Smooth muscle cell (in vitro differentiated cells): ENCODE data around the gene DNAJB12. TPM values are rescaled to one million over a fixed set of nuclear protein-coding genes. Genes with fewer than 3 reads are reported as not detected.

Source experiments
- DNase-seq: peaks from one replicate; lab custom pipeline; 2025; ENCODE audit not compliant: unreplicated experiment; lab: John Stamatoyannopoulos, UW
- H2AFZ ChIP-seq: fragments of 200-600 bp; sonication (generic); 2 replicates; pipeline ENCODE4 v1.6.0; 2016; ENCODE audit warnings: antibody characterized with exemption, low read depth, mild to moderate bottlenecking
- H3F3A ChIP-seq: fragments of 200-600 bp; sonication (generic); 2 replicates; pipeline ENCODE4 v1.6.0; 2017; ENCODE audit warnings: antibody characterized with exemption, low read depth
- H3K27ac ChIP-seq: fragments of 200-600 bp; sonication (generic); 2 replicates; pipeline ENCODE4 v1.5.1; 2016; ENCODE audit warnings: low read depth, mild to moderate bottlenecking
- H3K27me3 ChIP-seq: fragments of 200-600 bp; sonication (generic); 2 replicates; pipeline ENCODE4 v1.6.1; 2016; ENCODE audit warnings: low read depth, mild to moderate bottlenecking
- H3K36me3 ChIP-seq: fragments of 200-600 bp; sonication (generic); 2 replicates; pipeline ENCODE4 v1.5.1; 2016; ENCODE audit warnings: low read depth
- H3K4me1 ChIP-seq: fragments of 200-600 bp; sonication (generic); 2 replicates; pipeline ENCODE4 v1.5.1; 2016; ENCODE audit warnings: low read depth
- H3K4me2 ChIP-seq: fragments of 200-600 bp; sonication (generic); 2 replicates; pipeline ENCODE4 v1.6.0; 2016; ENCODE audit warnings: mild to moderate bottlenecking
- H3K4me3 ChIP-seq: fragments of 200-600 bp; sonication (generic); 2 replicates; pipeline ENCODE4 v1.5.1; 2016; ENCODE audit warnings: mild to moderate bottlenecking
- H3K79me2 ChIP-seq: fragments of 200-600 bp; sonication (generic); 2 replicates; pipeline ENCODE4 v1.6.0; 2016; ENCODE audit warnings: low read depth, mild to moderate bottlenecking
- H3K9ac ChIP-seq: fragments of 200-600 bp; sonication (generic); 2 replicates; pipeline ENCODE4 v1.6.0; 2016; ENCODE audit warnings: low read depth
- H3K9me3 ChIP-seq: fragments of 200-600 bp; sonication (generic); replicated peaks from 2 replicates; pipeline ENCODE4 v1.5.1; 2016; ENCODE audit warnings: low read depth
- H4K20me1 ChIP-seq: fragments of 200-600 bp; sonication (generic); 2 replicates; pipeline ENCODE4 v1.6.0; 2016; ENCODE audit warnings: low read depth
- WGBS: methylation state at CpG from one replicate; pipeline ENCODE4 v1.1.7; 2016; ENCODE audit warnings: low lambda C conversion rate; 5-methylcytosine and 5-hydroxymethylcytosine counted together
- polyA plus RNA-seq: library from polyadenylated mRNA; unstranded; fragments of >200 nt; fragmentation: Nextera tagmentation; extraction: Ambion mirVana; gene quantifications from 2 replicates; pipeline ENCODE4 v1.2.1, GENCODE V29; 2016
- total RNA-seq: library from RNA; depleted of rRNA; stranded (reverse); fragments of >200 nt; gene quantifications from 2 replicates; pipeline ENCODE4 v1.2.3, GENCODE V29; 2014
- TF ChIP-seq, protein P1 (sequence below): fragments of 200-600 bp; sonication (generic); IDR thresholded peaks from 2 replicates; pipeline ENCODE4 v1.5.1; 2017; ENCODE audit warnings: borderline replicate concordance, mild to moderate bottlenecking, antibody characterized with exemption; ENCODE audit not compliant: insufficient read depth, poor library complexity, severe bottlenecking

DNAJB12 gene
- total and polyA plus RNA-seq, 2 experiments from 2014 or later, result 12.5 to 24.5 TPM

DNA sequence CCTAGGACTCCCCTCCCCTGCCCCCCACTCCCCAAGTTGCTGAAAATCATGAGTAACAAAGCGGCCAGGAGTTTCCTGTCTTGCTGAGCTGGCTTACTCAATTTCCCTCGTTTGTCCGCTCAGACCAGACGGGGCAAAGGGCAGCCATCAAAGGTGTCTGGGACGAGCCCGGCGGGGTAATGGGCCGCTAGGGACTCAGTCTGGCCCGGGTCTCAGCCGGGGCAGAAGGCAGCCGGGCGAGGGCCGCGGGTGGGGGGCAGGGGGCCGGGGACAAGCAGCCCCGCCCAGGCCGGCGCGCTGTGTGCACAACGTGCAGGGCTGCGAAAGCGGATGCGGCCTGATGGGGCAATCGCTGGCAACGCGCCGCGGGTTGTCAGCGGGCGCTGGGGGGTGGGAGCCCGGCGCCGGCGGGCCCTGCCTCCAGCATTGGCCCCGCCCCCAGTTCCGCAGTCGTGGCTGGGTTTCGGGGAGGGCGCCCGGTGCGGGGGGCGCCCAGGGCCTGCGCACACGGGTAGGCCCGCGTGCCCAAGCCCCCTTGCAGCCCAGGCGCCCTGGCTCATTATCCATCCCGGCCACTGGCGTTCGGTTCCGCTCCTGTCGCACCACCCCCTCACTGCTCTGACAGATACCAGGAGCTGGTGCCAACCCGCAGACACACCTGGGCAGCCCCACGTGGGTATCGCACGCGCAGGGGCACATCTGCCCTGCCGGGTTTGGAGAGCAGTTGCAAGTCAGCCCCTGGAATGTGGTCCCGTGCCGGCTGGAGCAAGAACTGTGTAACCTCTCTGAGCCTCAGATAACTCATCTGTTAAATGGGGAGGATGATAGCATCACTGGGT lies 35.1 kb downstream of the DNAJB12 start:
- Histone ChIP-seq H3K4me1 (peaks cover 16% of the 10 kb centered on the region), H3K79me2 (no peaks in the 10 kb centered on the region), H3K36me3 (no peaks in the 10 kb centered on the region), H3K9me3 (no peaks in the 10 kb centered on the region), H3K27ac (peak overlapping the region; percentile 96), H3K4me3 (peak overlapping the region; percentile 34), H3K9ac (peak overlapping the region; percentile 80), H3K27me3 (no peaks in the 10 kb centered on the region), H3K4me2 (peak overlapping the region; percentile 86), H3F3A (peaks cover 16% of the 10 kb centered on the region), H4K20me1 (no peaks in the 10 kb centered on the region), H2AFZ (peak overlapping the region; percentile 65)
- TF ChIP-seq, protein P1, sequence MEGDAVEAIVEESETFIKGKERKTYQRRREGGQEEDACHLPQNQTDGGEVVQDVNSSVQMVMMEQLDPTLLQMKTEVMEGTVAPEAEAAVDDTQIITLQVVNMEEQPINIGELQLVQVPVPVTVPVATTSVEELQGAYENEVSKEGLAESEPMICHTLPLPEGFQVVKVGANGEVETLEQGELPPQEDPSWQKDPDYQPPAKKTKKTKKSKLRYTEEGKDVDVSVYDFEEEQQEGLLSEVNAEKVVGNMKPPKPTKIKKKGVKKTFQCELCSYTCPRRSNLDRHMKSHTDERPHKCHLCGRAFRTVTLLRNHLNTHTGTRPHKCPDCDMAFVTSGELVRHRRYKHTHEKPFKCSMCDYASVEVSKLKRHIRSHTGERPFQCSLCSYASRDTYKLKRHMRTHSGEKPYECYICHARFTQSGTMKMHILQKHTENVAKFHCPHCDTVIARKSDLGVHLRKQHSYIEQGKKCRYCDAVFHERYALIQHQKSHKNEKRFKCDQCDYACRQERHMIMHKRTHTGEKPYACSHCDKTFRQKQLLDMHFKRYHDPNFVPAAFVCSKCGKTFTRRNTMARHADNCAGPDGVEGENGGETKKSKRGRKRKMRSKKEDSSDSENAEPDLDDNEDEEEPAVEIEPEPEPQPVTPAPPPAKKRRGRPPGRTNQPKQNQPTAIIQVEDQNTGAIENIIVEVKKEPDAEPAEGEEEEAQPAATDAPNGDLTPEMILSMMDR, result no peak
- DNase-seq, result peak; percentile 71
- 4% methylated on average over 38 of the region's 60 CpGs for WGBS

DNA sequence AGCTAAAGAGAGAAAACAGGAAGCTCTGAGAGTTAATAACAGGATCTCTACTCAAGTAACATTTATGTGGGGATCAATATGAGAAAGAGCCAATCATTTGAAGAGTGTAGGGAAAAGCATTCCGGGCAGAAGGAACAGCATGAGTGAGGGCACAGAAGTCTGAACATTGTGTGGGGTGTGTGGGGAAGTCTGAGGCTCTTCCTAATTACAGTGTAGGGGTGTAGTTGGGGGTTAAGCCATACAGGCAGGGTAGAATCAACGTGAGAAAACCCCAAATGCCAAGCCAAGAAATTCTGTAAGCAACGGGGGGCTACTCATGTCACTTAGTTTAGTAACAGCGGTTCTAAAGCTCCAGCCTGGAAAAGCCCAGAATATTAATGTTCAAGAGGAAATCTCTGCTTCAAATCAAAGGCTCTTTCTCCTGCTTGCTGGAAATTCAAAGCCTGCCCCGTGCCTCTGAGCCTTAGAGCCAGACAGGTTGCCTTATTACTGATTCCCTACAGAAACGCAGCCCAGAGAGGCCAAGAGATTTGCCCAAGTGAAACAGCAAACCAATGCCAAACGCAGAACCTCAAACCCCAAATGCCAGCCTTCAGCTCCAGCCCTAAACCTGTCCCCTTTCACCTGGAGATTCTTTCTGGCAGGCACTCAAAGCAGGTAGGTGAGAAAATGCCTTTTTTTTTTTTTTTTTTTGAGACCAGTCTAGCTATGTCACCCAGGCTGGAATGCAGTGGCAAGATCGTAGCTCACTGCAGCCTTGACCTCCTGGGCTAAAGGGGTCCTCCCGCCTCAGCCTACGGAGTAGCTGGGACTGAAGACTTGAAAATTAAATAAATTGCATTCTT lies 36.1 kb downstream of the DNAJB12 start:
- H2AFZ ChIP-seq, result no peak overlapping the region
- peaks cover 16% of the 10 kb centered on the region for H3F3A ChIP-seq
- 62% methylated on average over 10 of the region's 10 CpGs for WGBS
- H3K36me3 ChIP-seq, result no peaks in the 10 kb centered on the region
- peak overlapping the region; percentile 80 for H3K9ac ChIP-seq
- peak overlapping the region; percentile 86 for H3K4me2 ChIP-seq
- no peak for DNase-seq
- H3K4me1 ChIP-seq, result peaks cover 16% of the 10 kb centered on the region
- TF ChIP-seq, protein P1, result no peak
- H3K4me3 ChIP-seq, result peak overlapping the region; percentile 34
- no peaks in the 10 kb centered on the region for H3K9me3 ChIP-seq
- H3K79me2 ChIP-seq, result no peaks in the 10 kb centered on the region
- H4K20me1 ChIP-seq, result no peaks in the 10 kb centered on the region
- H3K27ac ChIP-seq, result peak overlapping the region; percentile 96
- H3K27me3 ChIP-seq, result no peaks in the 10 kb centered on the region

DNA sequence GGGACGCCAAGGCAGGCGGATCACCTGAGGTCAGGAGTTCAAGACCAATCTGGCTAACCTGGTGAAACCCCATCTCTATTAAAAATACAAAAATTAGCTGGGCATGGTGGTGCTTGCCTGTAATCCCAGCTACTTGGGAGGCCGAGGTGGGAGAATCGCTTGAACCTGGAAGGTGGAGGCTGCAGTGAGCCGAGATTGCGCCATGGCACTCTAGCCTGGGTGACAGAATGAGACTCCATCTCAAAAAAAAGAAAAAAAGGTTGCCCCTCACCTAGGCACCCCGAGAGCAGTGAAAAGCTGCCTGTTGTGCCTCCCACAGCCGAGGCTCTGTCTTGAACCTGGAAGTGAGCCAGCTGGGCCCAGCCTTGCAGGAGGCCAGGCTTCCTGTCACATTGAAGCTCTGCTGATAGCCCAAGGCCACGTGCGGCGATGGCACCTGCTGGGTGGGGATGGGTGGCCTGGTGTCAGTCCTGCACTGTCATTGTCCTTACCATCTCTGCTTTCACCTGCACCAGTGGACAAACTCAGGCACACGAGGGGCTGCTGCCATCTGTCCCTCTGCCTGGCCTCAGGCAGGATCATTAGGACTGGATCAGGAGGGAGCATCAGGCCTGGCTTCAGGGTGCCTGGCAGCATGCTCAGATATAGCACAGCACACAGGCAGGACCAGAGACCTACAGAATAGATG lies 37.8 kb downstream of the DNAJB12 start:
- DNase-seq, result no peak
- WGBS, result 85% methylated on average over 12 of the region's 12 CpGs
- TF ChIP-seq, protein P1, result no peak

More for the DNA sequence above, 37.8 kb downstream of the DNAJB12 start:
- Histone ChIP-seq H3K4me3 (no peak overlapping the region), H3K4me2 (no peak overlapping the region), H3F3A (peaks cover 15% of the 10 kb centered on the region), H3K4me1 (peaks cover 16% of the 10 kb centered on the region), H2AFZ (no peak overlapping the region), H3K9me3 (no peaks in the 10 kb centered on the region), H3K9ac (no peak overlapping the region), H4K20me1 (no peaks in the 10 kb centered on the region), H3K36me3 (no peaks in the 10 kb centered on the region), H3K27me3 (no peaks in the 10 kb centered on the region), H3K27ac (no peak overlapping the region), H3K79me2 (no peaks in the 10 kb centered on the region)
